Retinal pigment epithelial cell (primary cell): Measurements from ENCODE around the gene MUC6.

Experiments
- DNase-seq: peaks from one replicate; pipeline ENCODE4 v3.0.0-alpha.2; 2010; ENCODE audit warnings: low read depth
- H3K4me3 ChIP-seq: 2 replicates; pipeline ENCODE4 v1.5.1; 2011; ENCODE audit warnings: mild to moderate bottlenecking, low read length, control low read depth, moderate library complexity
- TF ChIP-seq, protein P1 (sequence below): conservative IDR thresholded peaks from 2 replicates; pipeline ENCODE4 v1.5.1; 2011; ENCODE audit warnings: low read depth, low read length, control low read depth, inconsistent platforms

The MUC6 gene

DNA sequence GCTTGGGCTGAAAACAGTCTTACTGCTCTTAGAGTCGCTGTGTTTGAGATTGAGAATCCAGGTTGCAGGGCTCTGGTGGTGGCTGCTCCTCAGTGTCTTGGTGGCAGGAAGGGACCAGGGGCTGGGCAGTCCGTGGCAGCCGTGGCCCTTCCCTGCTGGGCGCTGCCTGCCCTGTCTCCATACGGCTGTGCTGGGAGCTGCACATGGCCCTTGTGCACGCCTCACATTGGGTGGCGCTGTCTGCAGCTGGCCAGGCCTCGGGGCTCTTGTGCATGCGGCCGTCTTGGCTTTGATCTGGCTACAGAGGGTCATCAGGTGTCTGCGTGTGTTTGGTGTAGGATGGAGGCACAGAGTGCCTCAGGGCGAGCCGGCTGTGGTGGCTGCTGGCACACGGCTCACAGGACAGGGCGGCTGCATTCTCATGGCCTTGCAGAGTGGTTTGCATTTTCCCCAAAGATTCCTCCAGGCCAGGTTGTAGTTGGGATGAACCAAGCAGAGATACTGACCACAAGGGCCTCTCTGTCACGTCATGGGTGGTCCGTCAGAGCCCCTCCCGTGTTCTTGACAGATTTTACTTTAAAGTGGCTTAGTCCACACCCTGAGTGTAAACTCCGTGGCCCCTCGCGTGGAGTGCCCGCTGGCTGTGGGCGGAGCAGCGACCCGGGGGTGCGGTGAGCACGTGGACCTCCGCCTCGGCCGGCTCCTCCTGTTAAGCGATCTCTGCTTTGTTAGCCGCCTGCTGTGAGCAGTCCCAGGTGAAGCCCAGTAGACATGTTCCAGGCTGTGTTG is 34.7 kb downstream of the MUC6 start:
- H3K4me3 ChIP-seq = no peak overlapping the region
- DNase-seq = no peak
- TF ChIP-seq, protein P1, sequence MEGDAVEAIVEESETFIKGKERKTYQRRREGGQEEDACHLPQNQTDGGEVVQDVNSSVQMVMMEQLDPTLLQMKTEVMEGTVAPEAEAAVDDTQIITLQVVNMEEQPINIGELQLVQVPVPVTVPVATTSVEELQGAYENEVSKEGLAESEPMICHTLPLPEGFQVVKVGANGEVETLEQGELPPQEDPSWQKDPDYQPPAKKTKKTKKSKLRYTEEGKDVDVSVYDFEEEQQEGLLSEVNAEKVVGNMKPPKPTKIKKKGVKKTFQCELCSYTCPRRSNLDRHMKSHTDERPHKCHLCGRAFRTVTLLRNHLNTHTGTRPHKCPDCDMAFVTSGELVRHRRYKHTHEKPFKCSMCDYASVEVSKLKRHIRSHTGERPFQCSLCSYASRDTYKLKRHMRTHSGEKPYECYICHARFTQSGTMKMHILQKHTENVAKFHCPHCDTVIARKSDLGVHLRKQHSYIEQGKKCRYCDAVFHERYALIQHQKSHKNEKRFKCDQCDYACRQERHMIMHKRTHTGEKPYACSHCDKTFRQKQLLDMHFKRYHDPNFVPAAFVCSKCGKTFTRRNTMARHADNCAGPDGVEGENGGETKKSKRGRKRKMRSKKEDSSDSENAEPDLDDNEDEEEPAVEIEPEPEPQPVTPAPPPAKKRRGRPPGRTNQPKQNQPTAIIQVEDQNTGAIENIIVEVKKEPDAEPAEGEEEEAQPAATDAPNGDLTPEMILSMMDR = no peak

DNA sequence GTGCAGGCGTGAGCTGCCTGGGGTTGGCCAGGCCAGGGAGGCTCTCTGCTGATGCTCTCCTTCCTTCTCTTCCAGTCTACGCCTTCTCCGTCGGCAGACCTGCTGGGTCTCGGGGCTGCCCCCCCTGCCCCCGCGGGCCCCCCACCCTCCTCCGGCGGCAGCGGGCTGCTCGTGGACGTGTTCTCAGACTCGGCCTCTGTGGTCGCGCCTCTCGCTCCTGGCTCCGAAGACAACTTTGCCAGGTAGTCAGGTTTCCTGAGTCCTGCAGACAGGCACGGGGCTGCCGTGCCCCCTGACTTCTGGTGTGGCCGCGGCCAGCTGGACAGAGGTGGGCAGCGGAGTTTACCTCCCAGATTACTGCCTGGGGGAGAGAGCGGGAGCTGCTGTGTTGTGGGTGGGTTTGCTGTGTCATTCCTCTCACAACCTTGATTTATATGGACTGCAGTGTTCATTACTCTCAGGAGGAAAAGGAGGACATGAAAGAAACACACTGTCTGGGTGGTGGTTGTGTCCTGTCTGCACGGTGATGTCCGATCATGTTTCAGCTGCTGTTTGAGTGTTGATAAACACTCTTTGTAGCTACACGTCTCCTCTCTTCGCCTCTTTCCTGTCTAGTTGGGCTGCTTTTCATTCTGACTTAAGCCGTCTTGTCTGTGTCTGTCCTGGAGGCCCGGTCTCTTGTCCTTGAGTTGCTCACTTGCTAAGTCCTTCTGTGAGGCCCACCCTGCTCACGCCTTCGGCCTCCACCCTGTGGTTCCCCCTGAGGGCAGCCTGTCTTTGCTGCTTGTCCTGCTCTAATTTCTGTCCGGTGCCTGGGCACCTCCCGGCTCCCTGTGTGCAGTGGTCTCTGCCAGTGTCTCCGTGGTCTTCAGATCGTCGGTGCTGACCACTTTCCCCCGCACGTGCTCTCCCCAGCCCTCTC is 35.9 kb downstream of the MUC6 start:
- no peak overlapping the region for H3K4me3 ChIP-seq
- TF ChIP-seq, protein P1 = no peak
- DNase-seq = no peak

DNA sequence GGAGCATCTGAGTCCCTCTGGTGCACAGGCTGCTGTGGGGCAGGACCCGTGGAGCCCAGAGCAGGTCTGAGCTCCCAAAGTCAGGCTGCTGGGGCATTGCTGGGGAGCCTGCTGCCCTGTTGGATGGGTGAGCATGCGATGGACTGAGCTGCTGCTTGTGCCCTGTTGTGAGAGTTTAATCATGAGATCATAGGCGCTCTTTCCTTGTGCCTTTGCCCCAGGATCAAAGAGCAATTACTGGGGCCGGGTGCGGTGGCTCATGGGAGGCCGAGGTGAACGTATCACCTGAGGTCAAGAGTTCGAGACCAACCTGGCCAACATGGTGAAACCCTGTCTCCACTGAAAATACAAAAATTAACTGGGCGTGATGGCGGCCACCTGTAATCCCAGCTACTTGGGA is 37.5 kb downstream of the MUC6 start:
- TF ChIP-seq, protein P1 = no peak
- H3K4me3 ChIP-seq = no peak overlapping the region
- no peak for DNase-seq

DNA sequence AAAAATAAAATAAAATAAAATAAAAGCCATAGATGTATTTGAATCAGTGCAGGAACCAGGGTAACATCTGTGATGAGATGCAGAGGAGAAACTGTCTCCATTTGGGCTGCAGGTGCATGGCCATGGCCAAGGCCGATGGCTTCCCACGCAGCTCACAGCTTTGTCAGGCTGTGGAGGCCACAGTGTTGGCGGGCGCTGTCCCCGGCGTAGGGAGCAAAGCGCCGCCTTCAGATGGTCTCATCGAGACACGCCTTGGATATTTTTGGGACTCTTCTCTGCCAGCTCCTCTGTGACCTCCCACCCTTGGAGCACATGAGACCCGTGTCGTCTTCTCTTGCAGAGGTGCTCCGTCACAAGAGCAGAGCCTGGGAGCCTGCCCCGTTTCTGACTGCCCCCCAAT is 38.6 kb downstream of the MUC6 start:
- DNase-seq = no peak
- H3K4me3 ChIP-seq = no peak overlapping the region

DNA sequence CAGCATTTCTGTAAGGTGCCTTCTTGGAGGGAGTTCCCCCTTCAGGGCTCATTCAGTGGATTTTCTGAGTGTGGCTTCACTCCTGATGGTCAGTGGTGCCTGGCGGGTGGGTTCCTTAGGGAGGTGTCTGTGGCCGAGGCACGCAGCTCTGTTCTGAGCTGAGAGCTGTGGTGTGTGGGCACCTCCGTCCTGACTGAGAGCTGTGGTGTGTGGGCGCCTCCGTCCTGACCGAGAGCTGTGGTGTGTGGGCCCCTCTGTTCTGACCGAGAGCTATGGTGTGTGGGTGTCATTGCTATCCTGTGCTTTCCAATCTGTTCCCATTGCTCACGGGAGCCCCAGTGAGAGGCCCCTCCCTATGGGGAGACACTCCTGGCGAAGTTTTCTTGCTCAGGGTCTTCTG is 39.8 kb downstream of the MUC6 start:
- H3K4me3 ChIP-seq = no peak overlapping the region
- TF ChIP-seq, protein P1 = no peak
- no peak for DNase-seq

More for the DNA sequence above, 38.6 kb downstream of the MUC6 start:
- TF ChIP-seq, protein P1 = no peak

DNA sequence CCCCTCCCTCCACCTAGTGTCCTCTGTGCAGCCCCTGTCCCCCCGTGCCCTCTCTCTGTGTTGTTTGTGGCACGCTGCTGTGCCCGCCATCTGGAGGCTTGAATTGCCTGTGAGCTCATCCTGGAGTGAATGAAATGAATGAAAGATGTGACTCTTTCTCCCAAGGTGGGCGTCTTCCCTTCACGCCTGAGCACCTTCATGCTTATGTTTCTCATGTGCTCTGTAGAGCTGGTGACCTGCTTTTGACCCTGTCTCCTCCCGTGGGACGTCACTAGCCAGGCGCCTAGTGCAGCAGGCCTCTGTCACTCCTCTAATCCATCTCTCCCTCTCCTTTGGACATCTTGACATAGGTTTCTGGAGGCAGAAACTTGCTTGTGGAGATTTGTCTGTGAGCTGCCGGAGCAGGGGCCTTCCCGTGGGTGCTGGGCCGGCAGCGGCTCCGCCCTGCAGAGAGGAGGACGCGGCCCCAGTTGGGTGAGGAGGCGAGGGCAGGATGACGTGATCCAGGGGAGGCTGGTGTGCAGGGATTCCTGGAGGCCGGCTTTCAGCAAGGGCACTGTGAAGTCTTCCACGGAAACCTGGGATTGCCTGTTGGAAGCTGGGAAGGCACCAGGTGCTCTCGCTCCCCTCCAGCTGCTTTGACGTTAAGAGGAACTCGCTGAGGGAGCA is 40.6 kb downstream of the MUC6 start:
- DNase-seq = peak; percentile 85
- TF ChIP-seq, protein P1 = peak; percentile 23
- H3K4me3 ChIP-seq = no peak overlapping the region
